HepG2 (cell line): ENCODE measurements around the gene GFOD1. TPM values are rescaled to one million over a fixed set of nuclear protein-coding genes. Genes with fewer than 3 reads are reported as not detected.

Source experiments
- ATAC-seq: fragments of 200-7000 bp; cut with Tn5 transposase; 3 replicates; pipeline ENCODE4 v1.9.1; 2020; ENCODE audit warnings: mild to moderate bottlenecking, moderate library complexity
- BruUV-seq: library from RNA; stranded (reverse); fragments of 400-500 nt; replicated peaks from 2 replicates; lab custom pipeline; 2021; lab: Mats Ljungman, UMichigan
- CTCF ChIA-PET: fragments of 300-600 bp; formaldehyde crosslinking; extraction: SDS; loops from one replicate; lab custom pipeline; 2021; ENCODE audit warnings: low total read pairs, inconsistent platforms, low intra/inter-chr PET ratio; lab: Yijun Ruan, JAX
- POLR2A ChIA-PET: fragments of 350-600 bp; sonication (Branson Sonifier 250); formaldehyde crosslinking; loops from one replicate; lab custom pipeline; 2020; ENCODE audit warnings: antibody characterized with exemption, inconsistent platforms; lab: Yijun Ruan, JAX
- DNase-seq: peaks from one replicate; pipeline ENCODE4 v3.0.0-alpha.2; 2015; ENCODE audit warnings: low spot score
- FAIRE-seq: peaks from 3 replicates; lab custom pipeline; 2011; peaks lifted over from hg19 to GRCh38; lab: Jason Lieb, UNC
- H2AFZ ChIP-seq: one replicate; pipeline ENCODE4 v1.6.1; 2011; ENCODE audit warnings: low read length, inconsistent platforms
- H3K27ac ChIP-seq: fragments of 300-600 bp; 3 replicates; pipeline ENCODE4 v1.8.0; 2011; ENCODE audit warnings: mixed run types, mild to moderate bottlenecking, mixed read lengths, low read length, inconsistent platforms; ENCODE audit not compliant: insufficient read depth; ENCODE audit errors: extremely low read length
- H3K27me3 ChIP-seq, 2 experiments: fragments of 200-600 bp in 1 of 2; 2 replicates in 1 of 2; 3 replicates in 1 of 2; pipeline versions ENCODE4 v1.6.0 to v1.8.0; 2011; ENCODE audit warnings: low read length in 2 of 2, mild to moderate bottlenecking in 2 of 2, moderate library complexity in 2 of 2, inconsistent platforms in 1 of 2; ENCODE audit not compliant: insufficient read depth in 2 of 2, control insufficient read depth in 1 of 2
- H3K36me3 ChIP-seq, 2 experiments: fragments of 200-600 bp in 1 of 2; replicated peaks in 1 of 2; 2 replicates in 1 of 2; 3 replicates in 1 of 2; pipeline versions ENCODE4 v1.5.1 to v1.8.0; 2011; ENCODE audit warnings: low read length in 2 of 2, inconsistent platforms in 1 of 2; ENCODE audit not compliant: insufficient read depth in 2 of 2, control insufficient read depth in 1 of 2
- H3K4me1 ChIP-seq: 2 replicates; pipeline ENCODE4 v1.5.1; 2012; ENCODE audit warnings: low read length, inconsistent platforms; ENCODE audit not compliant: insufficient read depth
- H3K4me2 ChIP-seq: 2 replicates; pipeline ENCODE4 v1.6.0; 2011; ENCODE audit warnings: low read depth, low read length, inconsistent platforms
- H3K4me3 ChIP-seq, 3 experiments: fragments of 200-600 bp in 1 of 3; sonication (generic), shearing (Covaris generic) in 1 of 3; replicated peaks in 1 of 3; 2 replicates each; pipeline ENCODE4 v1.5.1; 2011 to 2016; ENCODE audit warnings: low read length in 3 of 3, inconsistent platforms in 2 of 3, low read depth in 2 of 3, mild to moderate bottlenecking in 2 of 3, control low read depth in 1 of 3, mixed read lengths in 1 of 3; ENCODE audit not compliant: insufficient read depth in 1 of 3
- H3K79me2 ChIP-seq: one replicate; pipeline ENCODE4 v1.6.1; 2011; ENCODE audit warnings: low read length, inconsistent platforms; ENCODE audit not compliant: insufficient read depth
- H3K9ac ChIP-seq: 2 replicates; pipeline ENCODE4 v1.6.0; 2011; ENCODE audit warnings: mild to moderate bottlenecking, low read depth, low read length, inconsistent platforms; ENCODE audit not compliant: insufficient read depth
- H3K9me3 ChIP-seq: 2 replicates; pipeline ENCODE4 v1.5.1; 2012; ENCODE audit warnings: mild to moderate bottlenecking, low read length
- H4K20me1 ChIP-seq: 2 replicates; pipeline ENCODE4 v1.6.0; 2011; ENCODE audit warnings: inconsistent platforms, mild to moderate bottlenecking, low read length, moderate library complexity; ENCODE audit not compliant: insufficient read depth
- ARID3A ChIP-seq: IDR thresholded peaks from 2 replicates; pipeline ENCODE4 v1.6.1; 2012; ENCODE audit warnings: low read depth, low read length, improper control_type of control experiment
- ZBTB44 ChIP-seq: sonication (generic); formaldehyde crosslinking; IDR thresholded peaks from 2 replicates; pipeline ENCODE4 v1.4.0; 2020; ENCODE audit warnings: missing genetic modification reagents
- WGBS: methylation state at CpG from one replicate; pipeline ENCODE4 v1.1.6; 2017; ENCODE audit warnings: low lambda C conversion rate; 5-methylcytosine and 5-hydroxymethylcytosine counted together
- in situ Hi-C: cut with HindIII; loops from 2 replicates; pipeline ENCODE4 v1.10.0; 2017; ENCODE audit warnings: low pct_unique_long_range_greater_than_20kb; ENCODE audit not compliant: extremely low pct_ligation_motif_present
- intact Hi-C: fragments of 100-400 bp; cut with micrococcal nuclease; formaldehyde crosslinking; loops from one replicate; pipeline ENCODE4 v1.10.0; 2022; ENCODE audit not compliant: unreplicated experiment
- polyA plus RNA-seq, 8 experiments: library from polyadenylated mRNA; depleted of rRNA in 3 of 8; stranded (reverse) in 7 of 8; unstranded in 1 of 8; fragments of >200 nt; fragmentation: Illumina TruSeq in 4 of 8; extraction: Trizol in 4 of 8; gene quantifications; 2 replicates each; pipeline versions ENCODE4 v1.2.1 to v1.2.3, GENCODE V29; 2011 to 2016; ENCODE audit warnings: low read depth in 4 of 8, missing spikeins in 1 of 8, mixed read lengths in 1 of 8; ENCODE audit not compliant: insufficient read depth in 1 of 8
- total RNA-seq, 5 experiments: library from RNA; depleted of rRNA; stranded (reverse); fragments of >200 nt; fragmentation: Illumina TruSeq; extraction: Trizol; gene quantifications; 2 replicates each; pipeline ENCODE4 v1.2.3, GENCODE V29; 2016; ENCODE audit warnings: low read depth in 1 of 5

The GFOD1 gene
- total and polyA plus RNA-seq, 2 of the 13 experiments (the other 11 are each of a cell fraction or from before 2014, with no cell fraction given) = 1.9 to 6.4 TPM

- in situ Hi-C loops = loop anchor here (5.0 to 25.0 kb wide), 3 partner anchors 200 to 625 kb away; no protein-coding TSS in a partner anchor
These were observed 49.6 kb upstream of the GFOD1 start for GRCh38 chr6:13536796-13537526.

More at GRCh38 chr6:13536796-13537526, 49.6 kb upstream of the GFOD1 start:
- BruUV-seq = no TSS peak
- Histone ChIP-seq H3K9ac (no peak overlapping the region), H3K4me2 (no peak overlapping the region), H2AFZ (no peak overlapping the region), H4K20me1 (no peaks in the 10 kb centered on the region), H3K9me3 (no peaks in the 10 kb centered on the region), H3K36me3 (no peaks in the 10 kb centered on the region), H3K4me3 (no peak overlapping the region), H3K79me2 (no peaks in the 10 kb centered on the region), H3K27me3 (peaks cover 2 to 13% of the 10 kb centered on the region in 2 experiments), H3K4me1 (no peaks in the 10 kb centered on the region), H3K27ac (no peak overlapping the region)
- intact Hi-C loops = no loop called here
- ChIA-PET POLR2A (no interaction called here), CTCF (interaction anchor here (2.7 kb wide), 1 partner anchor 200 kb away, joined by 37 read pairs; no protein-coding TSS in a partner anchor)
- DNase-seq (no peak), ATAC-seq (no peak), FAIRE-seq (no peak)
- 7% methylated on average over 4 of the region's 4 CpGs for WGBS
- TF ChIP-seq ARID3A = no peak
- TF ChIP-seq ZBTB44 (CRISPR knock-in tag) = no peak
